ENCODE data around the gene PTPRT.

The PTPRT gene

DNA sequence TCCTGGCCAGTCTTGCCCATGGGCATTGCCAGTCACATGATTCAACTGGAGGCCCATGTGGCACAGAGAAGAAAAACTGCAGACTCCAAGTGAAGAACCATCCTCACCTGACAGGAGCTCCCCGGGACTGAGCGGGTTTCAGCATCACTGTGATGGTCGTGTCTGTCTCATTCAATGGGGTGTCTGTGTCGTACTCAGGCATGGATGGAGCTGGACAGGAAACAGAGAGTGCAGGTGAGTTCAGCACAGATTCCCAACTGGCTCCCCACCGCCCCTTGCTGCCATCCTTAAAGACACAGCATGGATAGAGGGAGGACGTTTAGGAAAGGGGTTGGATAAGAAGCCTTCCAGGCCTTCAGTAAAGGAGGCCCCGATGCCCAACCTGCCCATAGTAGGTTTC lies 839.2 kb downstream of the PTPRT start:
- no peak for DNase-seq

DNA sequence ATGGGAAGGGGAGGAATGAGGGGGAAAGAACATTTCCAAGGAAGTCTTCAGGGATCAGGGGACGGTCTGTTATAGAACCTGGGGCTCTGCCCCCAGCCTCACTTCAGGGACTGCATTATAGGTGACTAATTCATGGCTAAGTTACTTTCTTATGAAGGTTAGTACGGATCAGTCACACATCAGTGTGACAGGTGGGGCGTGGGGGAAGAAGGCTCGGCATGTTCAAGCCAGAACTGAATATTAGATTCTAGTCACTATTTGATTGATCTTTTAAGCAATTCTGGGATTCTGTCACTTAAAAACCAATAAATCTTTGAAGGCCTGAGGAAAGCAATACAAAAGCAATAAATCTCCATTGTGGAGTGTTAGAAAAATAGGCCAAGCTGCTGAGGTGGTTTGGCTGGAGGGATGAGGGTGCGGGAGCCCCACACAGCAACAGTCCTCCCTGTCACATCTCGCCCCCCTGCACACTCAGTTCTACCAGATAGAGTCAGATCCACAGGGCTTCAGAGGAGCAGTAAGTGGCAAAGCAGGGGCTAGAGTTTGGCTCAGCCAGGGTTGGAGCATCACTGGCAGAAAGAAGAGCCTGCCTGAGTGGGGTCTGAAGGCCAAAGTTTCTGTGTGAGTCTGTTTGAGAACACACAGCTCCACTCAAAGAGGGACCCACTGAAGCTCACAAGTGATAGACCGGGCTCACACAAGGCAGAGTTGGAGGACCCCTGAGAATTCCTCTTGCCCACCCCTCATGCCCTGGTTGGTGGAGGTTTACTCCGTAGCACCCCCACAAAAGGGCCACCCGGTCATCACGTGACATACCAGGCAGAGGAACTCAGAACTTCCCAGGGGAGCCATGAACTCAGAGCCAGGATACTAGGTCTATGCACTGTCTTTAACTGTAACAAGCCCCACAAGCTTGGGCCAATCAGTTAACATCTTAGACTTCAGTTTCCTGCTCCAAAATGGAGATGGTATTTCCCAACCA lies 843.2 kb downstream of the PTPRT start:
- no peak for DNase-seq

DNA sequence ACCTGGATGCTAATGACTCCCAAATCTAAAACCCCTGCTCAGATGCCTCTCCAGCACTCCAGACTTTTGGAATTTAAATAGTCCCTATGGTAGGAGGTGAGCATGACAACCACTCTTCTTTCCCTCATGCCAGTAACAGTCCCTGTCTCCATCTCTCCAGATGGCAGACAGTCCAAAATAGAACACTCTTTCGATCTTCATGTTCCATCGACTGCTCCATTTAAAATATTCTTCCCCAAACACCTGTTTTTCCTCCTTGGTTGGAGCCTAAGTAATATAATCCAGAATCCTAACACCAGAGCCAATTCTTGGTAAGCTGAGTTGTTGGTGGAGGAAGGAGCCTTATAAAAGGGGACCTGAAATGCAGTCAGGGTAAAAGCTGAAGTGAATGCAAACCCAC lies 848.1 kb downstream of the PTPRT start:
- no peak for DNase-seq

DNA sequence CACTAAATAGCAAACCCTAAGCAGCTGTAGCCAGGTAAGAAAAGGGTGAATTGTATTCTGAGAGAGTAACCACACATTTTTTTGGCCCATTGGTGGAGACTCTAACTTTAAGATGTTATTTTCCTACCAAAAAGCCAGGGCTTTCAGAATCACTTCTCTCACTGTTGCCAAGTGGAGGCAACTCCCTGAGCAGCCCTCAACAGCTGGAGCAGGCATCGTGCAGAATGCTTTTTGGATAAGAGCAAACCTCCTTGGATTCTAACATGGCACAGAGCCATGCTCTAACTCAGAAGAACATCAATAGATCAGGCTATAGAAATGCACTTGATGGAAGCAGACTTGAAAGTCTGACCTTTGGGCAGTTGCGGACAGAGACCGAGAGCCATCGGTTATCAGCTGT lies 849.3 kb downstream of the PTPRT start:
- no peak for DNase-seq

DNA sequence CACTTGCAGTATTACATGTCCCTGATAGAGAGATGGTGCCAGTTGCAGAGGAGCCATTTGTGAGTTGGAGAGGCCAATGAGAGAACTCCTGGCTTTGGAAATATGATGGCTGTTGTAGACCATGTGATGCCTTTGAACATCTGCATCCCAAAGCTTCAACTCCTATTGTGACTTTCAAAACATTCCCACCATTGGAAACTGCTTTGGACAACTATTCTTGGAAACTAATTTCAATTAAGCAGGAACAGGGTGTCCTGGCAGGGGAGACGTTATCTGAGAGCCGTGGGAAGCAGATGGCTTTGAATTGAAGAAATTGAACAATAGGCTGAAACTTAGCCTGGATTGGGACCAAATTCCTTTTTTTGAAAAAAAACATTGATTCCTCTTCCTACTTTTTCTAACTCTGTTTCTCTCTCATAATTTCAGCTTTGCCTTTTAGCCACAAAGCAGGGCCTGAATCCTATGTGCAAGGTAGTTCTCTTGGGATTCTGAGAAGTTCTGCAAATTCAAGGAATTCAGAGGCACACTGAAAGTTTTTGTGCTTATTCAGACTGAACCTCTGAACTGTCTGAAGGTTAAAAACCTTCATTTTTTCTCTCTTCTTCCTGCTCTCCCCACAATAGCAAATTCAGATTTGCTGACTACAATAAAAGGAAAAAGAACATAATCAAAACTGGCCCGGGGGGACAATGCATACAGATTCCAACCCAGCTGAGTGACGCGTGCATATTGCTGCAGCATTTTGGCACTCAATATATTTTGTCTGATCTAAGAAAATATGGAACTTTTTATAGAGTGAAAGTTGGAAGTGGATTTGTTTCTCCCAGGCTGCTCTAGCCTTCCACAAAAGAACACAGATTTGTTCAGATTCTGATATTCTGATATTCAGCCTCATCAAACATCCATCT lies 851.2 kb downstream of the PTPRT start:
- DNase-seq = no peak

DNA sequence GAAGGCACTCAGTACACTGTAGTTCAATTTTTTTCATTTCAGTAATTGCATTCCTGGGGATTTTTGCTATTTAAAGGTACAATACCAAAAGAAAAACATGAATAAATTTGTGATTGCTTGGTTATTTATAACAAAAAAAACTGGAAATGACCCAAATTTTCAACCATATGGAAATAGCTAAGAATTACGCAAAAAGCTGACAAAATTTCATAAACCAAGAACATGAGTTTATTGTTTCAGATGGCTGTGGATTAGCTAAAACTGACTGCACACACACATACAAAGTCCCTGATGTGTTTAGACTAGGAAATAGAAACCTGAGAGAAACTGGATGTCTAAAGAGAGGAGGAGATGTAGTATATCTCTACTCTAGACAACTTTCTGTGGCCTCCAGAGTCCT lies 853.1 kb downstream of the PTPRT start:
- no peak for DNase-seq

DNA sequence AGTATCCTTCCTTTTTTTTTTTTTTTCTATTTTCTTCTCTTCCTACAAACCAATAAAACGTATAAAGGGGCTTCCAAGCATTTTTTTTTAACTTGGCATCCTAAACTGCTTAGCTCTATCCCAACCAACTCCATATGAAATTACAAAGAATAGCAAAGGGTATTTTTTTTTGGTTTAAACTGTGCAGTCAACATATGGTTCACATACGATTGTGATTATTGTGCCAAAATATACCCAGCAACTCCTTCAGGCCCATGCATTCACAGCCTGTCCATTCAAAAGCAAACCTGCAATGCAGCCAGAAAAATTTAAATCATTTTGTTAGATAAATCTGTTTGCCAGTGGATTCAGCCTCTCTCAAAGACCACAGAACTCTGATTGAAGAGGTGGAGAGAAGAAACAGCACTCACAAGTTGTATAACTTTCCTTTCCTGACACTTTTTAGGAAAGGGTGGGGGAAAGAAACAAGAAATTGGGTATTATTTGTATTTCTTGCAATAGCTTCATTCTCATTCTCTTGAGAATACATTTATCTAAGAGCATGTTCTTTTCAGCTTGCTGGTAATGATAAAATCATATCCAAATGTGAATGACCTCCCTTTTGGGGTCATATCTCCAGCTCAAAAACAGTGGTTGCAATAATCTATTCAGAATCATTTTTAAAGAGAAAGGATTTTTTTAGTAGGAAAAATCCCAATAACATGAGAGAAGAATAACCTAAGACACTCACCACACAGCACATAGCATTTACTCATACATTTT lies 870.3 kb downstream of the PTPRT start:
- no peak for DNase-seq

DNA sequence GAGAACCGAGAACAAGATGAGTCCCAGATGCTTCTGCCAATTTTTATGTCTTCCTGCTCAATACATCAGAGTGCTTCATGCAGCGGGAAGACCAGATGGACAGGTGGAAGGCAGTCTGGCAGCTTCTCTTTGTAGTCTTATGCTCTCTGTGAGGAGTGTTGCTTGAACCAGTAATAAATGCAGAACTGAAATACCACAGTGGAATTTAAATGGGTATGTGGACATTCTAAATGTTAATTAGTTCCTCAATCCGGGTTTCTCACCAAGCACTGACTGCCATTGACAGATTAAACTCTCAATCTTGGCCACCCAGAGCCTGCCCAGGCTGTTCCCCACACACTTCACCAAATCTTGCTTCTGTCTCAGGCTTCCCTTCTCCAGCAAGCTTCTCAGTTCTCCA lies 876.0 kb downstream of the PTPRT start:
- DNase-seq = no peak

DNA sequence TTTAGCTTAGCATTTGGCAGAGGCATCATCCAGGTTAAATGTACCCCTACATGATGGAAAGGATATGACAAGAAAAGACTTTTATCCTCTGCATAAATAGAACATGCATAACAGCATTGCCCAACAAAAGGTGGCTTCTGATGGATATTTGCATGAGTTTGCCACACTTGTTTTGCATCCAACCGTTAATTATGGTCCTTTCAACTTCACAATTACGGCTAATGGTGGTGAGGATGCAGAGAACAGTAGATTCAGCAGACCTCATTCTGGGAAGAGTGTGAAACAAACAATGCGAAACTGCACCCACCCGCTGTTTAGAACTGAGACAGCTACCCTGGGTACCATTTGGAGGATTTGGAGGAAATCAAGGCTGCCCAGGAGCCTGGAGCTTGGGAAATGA lies 880.7 kb downstream of the PTPRT start:
- DNase-seq = no peak

DNA sequence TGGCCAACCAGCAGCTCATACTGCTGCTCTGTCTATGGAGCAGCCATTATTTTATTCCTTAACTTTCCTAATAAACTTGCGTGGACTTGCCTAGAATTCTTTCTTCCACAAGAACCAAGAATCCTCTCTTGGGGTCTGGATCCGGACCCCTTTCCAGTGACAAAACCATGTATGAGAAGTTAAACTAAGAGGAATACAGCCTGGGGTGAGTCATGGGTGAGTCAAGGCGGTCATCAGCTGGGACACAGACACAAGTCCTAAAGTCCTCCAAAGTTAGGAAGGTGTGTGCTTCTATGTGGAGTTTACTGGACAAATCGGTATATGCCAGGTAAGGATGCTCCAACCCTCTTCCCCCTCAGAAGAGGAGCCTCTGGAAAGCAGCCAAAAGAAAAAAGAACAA lies 881.5 kb downstream of the PTPRT start:
- no peak for DNase-seq

DNA sequence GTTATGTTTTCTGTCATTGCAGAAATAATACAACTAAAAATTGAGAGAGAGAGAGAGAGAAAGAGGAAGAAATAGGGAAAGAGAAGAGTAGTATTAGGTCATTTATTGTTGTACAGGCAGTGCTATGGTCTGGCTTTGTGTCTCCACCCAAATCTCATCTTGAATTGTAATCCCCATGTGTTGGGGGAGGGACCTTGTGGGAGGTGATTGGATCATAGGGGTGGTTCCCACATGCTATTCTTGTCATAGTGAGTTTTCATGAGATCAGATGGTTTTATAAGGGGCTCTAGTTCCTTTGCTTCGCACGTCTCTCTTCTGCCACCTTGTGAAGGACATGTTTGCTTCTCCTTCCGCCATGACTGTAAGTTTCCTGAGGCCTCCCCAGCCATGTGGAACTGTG lies 894.1 kb downstream of the PTPRT start:
- no peak for DNase-seq

DNA sequence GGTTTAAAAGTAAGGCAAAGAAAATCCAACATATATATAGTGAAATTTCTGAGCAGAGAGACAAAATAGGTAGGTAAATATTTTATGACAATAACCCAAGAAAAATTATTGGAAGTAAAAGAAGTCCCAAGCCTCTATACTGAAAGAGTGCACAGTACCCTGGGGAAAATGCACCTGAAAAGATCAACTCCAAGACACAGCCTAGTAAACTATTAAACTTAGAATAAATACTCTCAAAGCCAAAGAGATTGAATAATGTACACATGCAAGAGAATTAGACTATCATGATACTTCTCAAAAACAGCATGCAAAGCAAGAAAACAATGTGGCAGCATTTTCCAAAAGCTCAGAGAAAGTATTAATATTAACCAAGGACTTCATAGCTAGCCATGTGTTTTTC lies 894.7 kb downstream of the PTPRT start:
- DNase-seq = no peak

DNA sequence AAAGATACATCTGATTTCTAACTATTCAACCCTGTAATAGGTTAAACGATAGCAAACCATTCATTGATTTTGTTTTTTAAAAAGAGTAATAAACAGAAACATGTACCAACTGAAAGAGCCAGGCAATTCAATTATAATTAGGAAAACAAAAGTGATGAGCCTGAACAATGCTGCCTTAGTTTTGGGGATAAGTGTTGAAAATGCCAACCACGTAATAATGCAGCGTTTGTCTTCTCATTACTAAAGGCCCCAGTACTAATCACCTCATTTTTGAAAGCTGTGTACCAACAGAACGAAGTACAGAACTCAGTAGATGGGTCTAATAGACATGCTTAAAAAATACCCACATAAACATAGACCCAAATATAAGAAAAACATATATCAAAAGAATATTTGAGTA lies 907.9 kb downstream of the PTPRT start:
- DNase-seq = no peak

DNA sequence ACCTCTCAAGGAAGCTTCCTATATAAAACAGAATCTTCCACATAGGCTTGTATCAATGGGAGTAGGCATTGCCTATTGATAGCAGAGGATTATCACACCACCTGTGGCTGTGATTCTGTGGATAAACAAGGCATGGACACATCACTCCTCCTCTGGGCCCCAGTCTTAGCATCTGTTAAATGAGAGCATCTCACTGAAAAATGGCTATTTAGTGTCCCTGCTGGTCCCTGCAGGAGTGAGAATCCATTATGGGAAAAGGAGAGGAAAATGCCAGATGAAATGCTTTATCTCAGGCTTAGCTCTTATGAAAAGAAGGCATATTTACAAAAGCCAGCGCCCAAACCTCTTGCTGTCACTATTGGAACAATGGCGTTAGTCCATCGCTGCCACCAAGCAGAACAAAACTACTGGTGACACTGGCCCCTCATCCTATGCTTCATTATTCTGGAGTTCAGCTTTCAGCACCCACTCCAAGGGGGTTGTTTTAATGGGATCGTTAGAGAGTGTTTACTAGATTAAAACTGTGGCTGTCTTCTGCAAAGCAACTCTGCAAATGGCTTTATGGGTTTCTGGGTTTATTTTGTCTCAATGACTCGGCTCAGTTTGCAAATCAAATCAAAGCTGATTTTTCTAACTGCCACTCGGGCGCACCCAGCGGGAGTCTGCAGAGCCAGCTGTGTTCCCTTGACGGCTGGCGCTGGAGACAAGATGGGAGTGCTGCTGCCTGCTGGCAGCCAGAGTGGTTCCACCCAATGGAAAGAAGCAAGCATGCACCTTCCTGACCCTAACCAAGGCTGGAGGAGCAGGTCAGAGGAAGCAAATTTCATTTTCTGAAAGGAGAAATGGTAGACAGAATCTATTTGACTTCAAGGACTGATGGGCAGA lies 912.7 kb downstream of the PTPRT start:
- no peak for DNase-seq

DNA sequence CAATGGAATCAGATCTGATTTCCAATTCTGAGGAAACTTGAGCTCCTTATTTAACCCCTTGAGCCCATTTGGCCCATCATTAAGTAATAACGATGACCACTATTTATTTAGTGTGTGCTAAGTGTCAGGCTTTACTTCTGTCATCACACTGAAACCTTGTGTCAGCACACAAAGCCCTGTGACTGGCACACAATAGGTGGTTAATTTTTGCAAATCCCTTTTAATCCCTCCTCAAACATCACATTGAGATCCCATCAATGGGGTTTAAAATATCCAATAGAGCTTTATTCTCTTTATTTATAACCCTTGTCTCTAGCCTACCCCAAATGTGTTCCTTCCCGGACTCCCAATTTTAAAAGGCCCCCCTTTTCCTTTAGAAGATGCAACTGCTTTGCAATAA lies 914.7 kb downstream of the PTPRT start:
- DNase-seq = no peak

DNA sequence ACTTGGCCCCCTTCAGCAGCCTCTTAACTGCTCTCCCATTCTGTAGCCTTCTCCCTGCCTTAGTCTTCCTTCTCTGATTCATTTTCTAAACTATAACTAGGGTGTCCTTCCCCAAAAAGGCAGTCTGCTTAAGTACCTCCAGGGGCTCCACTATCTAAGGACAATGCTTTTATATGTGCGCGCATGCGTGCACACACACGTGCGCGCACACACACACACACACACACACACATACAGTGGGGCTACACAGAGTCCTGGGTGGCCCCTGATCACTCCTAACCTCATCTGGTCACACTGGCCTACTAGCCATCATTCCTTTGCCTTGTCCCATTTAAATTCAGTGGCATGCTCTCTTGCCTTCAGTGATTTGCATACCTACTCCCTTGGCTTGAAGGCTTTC lies 917.2 kb downstream of the PTPRT start:
- DNase-seq = no peak

DNA sequence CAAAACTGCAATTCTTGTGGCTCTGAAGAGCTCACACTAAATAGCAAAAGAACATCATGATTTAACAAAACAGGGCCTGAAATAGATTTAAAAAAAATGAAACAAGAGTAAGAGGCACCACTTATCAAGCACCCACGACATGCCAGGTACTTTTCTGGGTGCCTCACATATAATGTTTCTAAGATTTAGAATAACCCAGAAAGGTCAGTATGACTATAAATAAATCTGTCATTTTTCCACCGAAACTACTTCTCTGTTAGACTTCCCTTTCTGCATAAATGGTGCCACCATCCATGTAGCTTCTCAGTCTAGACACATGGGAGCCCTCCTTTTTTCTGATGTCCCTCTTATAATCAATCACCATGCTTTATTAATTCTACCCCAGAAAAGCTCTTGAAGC lies 919.2 kb downstream of the PTPRT start:
- DNase-seq = no peak

DNA sequence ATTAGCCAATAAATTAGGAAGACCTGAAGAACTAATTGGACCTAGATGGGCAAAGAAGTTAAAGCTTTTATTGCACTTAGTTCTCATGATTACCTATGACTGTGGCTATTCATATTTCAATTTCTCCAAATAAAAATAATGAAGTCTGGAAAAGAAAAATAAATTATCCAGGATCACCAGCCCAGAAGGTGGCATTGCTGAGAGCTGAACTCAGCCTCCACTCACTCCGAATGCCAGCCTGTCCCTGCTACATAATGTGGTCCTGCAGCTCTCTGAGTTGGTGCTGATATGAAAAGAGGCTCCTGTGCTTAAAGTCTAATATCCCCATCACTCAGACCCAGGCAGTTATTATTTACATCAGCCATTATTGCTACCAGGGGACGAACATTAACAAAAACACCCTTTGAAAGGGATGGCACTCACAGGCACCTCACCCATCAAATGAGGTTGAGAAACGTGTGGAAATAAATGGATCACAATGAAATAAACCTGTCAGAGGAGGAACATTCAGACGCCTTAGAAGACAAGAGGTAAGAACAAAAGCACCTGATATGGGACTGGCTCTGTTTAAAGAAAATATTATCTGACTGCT lies 921.8 kb downstream of the PTPRT start:
- DNase-seq = no peak

DNA sequence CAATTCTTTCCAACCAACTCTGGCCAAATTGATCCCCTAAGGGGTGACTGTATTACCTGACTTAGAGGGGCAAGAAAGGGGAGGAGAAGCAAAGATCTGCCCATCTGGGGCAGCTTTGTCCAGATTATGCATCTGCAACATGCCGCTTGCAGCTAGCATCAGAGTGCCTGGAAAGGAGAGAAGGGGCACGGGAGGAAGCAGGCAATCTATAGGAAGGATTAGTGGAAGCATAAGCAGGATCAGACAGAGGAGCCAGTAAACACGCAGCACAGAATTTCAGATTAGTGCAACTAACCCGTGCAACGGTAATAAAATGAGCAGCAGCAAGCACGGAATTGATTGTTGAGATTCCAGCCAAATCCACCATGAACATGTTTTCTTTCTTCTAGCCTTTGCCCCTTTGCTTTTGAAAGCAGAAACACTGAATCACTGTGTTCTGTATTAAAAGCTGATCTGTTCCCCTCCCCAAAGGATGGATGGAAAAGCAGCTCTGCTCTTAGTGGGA lies 927.9 kb downstream of the PTPRT start:
- no peak for DNase-seq

DNA sequence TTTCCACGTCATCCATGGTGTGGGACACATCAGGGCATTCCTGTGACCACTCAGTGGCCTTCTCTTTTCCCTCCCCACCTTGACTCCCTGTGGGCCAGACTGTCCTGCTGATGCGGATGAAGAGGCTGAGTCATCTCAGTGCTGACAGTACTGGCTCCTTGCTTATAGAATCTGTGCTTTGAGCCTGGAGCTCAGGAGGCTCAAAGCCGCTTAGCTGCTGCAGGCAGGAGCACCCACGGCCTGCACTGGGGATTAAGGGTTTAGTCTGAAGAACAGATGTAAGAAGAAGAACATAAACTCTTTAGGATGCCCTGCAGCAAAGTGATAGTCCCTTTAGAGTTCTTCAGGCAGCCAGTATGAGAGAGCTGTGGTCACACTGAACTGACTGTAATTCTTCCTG lies 929.5 kb downstream of the PTPRT start:
- DNase-seq = no peak

DNA sequence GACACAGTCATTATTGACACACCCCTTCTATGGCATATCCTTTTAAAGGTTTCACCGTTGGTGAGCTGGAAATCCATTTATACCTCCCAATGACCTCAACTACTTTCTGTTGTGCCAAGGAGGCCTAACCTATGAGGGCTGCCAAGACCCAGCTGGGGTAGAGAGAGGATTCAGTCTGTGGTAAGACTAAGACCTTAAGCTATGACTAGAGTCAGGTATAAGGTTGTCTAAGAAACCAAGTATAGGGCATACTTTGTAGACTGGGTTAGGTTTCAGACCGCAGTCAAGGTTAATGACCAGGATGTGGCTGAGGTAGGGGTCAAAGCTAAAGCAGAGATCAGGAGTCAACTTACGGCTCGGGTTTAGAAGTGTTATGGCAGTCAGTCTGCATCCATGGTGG lies 930.3 kb downstream of the PTPRT start:
- no peak for DNase-seq

Data from activated CD8-positive, alpha-beta memory T cell treated with anti-CD3 and anti-CD28 coated beads, Interleukin-2, amount 50 U/mL, for 48 hours (primary cell).